AG04449 (cell line): ENCODE measurements around the gene MRC1.

Experiments used
- CTCF ChIA-PET: fragments of 350-600 bp; formaldehyde crosslinking; extraction: SDS; loops from one replicate; lab custom pipeline; 2021; ENCODE audit warnings: antibody characterized with exemption; lab: Yijun Ruan, JAX
- POLR2A ChIA-PET: fragments of 400-600, 350-600 bp; formaldehyde crosslinking; extraction: SDS; loops from one replicate; lab custom pipeline; 2020; ENCODE audit warnings: antibody characterized with exemption, inconsistent platforms; lab: Yijun Ruan, JAX
- DNase-seq: peaks from one replicate; pipeline ENCODE4 v3.0.0-alpha.2; 2010; ENCODE audit warnings: low read depth, low spot score
- H3K4me3 ChIP-seq: 2 replicates; pipeline ENCODE4 v1.5.1; 2011; ENCODE audit warnings: low read depth, mild to moderate bottlenecking, control low read depth, low read length
- CTCF ChIP-seq: IDR thresholded peaks from one replicate; pipeline ENCODE4 v1.5.1; 2011; ENCODE audit warnings: mild to moderate bottlenecking, moderate library complexity, low read length, control low read depth, inconsistent platforms; ENCODE audit not compliant: insufficient read depth; ENCODE audit errors: missing control alignments

MRC1 gene

GRCh38 chr10:17817316-17817715, 8.2 kb downstream of the MRC1 start:
- CTCF ChIA-PET: no interaction called here
- no peak for TF ChIP-seq CTCF

GRCh38 chr10:17817790-17818189, 8.6 kb downstream of the MRC1 start:
- DNase-seq: no peak
- no peak for TF ChIP-seq CTCF
- no peak overlapping the region for H3K4me3 ChIP-seq
- POLR2A ChIA-PET: no interaction called here
- CTCF ChIA-PET: no interaction called here

More at GRCh38 chr10:17817316-17817715, 8.2 kb downstream of the MRC1 start:
- POLR2A ChIA-PET: no interaction called here
- H3K4me3 ChIP-seq: no peak overlapping the region
- DNase-seq: no peak

GRCh38 chr10:17819836-17820235, 10.7 kb downstream of the MRC1 start:
- DNase-seq: no peak
- ChIA-PET POLR2A (no interaction called here), CTCF (no interaction called here)
- H3K4me3 ChIP-seq: no peak overlapping the region
- TF ChIP-seq CTCF: no peak

- TF ChIP-seq CTCF: no peak
- H3K4me3 ChIP-seq: no peak overlapping the region
- CTCF ChIA-PET: no interaction called here
- DNase-seq: no peak
- POLR2A ChIA-PET: no interaction called here
Measured at GRCh38 chr10:17820943-17821342, 11.8 kb downstream of the MRC1 start.

- no peak for TF ChIP-seq CTCF
- ChIA-PET CTCF (interaction anchor here (0.8 kb wide), 1 partner anchor 26 kb away, joined by 3 read pairs; no protein-coding TSS in a partner anchor), POLR2A (interaction anchor here (0.7 kb wide), 1 partner anchor 15 kb away, joined by 3 read pairs; no protein-coding TSS in a partner anchor)
- H3K4me3 ChIP-seq: no peak overlapping the region
- no peak for DNase-seq
Measured at GRCh38 chr10:17821893-17822292, 12.7 kb downstream of the MRC1 start.

- TF ChIP-seq CTCF: no peak
- ChIA-PET CTCF (no interaction called here), POLR2A (no interaction called here)
- H3K4me3 ChIP-seq: no peak overlapping the region
- DNase-seq: no peak
Measured at GRCh38 chr10:17831341-17831740, 22.2 kb downstream of the MRC1 start.
